ENCODE measurements around the gene CARMIL1.

DNA sequence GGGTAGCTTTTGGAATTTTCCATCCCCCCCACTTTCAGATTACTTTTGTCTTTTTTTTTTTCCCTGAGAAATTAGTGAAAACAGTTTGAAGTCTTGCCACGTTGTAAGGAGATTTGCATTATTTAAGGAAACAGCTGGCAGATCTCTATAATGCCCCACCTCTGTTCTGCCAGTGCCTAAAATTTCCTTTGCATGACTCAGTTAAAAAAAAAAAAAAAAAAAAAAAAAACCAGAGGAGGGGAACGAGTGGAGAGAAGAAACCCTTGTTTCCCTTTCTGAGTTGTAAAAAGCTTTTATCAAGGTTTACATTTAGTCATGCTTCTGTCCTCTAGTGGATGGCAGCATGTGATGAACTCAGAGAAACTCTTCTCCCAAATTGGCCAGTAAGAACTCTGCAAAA is 33.5 kb downstream of the CARMIL1 start:
- TF ChIP-seq EZH2 (IDR thresholded peaks at IDR 0.05; ENCODE audit: insufficient read depth, low read length): no peak
- TF ChIP-seq, protein P1, sequence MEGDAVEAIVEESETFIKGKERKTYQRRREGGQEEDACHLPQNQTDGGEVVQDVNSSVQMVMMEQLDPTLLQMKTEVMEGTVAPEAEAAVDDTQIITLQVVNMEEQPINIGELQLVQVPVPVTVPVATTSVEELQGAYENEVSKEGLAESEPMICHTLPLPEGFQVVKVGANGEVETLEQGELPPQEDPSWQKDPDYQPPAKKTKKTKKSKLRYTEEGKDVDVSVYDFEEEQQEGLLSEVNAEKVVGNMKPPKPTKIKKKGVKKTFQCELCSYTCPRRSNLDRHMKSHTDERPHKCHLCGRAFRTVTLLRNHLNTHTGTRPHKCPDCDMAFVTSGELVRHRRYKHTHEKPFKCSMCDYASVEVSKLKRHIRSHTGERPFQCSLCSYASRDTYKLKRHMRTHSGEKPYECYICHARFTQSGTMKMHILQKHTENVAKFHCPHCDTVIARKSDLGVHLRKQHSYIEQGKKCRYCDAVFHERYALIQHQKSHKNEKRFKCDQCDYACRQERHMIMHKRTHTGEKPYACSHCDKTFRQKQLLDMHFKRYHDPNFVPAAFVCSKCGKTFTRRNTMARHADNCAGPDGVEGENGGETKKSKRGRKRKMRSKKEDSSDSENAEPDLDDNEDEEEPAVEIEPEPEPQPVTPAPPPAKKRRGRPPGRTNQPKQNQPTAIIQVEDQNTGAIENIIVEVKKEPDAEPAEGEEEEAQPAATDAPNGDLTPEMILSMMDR (IDR thresholded peaks at IDR 0.05; ENCODE audit: insufficient read depth, low read depth, low read length): no peak

All from astrocyte (in vitro differentiated cells and primary cell).